HG02759 (cell line): ENCODE data around the gene C1QL1.
"Not testable (repeated sequence)": the region's sequence is repeated elsewhere in the genome, so short reads cannot be mapped to it uniquely, and the experiment has no call there.

Source experiments
- ATAC-seq: cut with Tn5 transposase; IDR thresholded peaks from one replicate; pipeline ENCODE4 v1.9.1; 2021; ENCODE audit warnings: mild to moderate bottlenecking, moderate library complexity; ENCODE audit not compliant: unreplicated experiment

C1QL1 gene

GRCh38 chr17:44965481-44966234 is 2.4 kb downstream of the C1QL1 start:
- no peak for ATAC-seq

- ATAC-seq = no peak
Measured at GRCh38 chr17:44961921-44962350, 6.2 kb downstream of the C1QL1 start.

GRCh38 chr17:44960691-44961090 is 7.4 kb downstream of the C1QL1 start:
- ATAC-seq = no peak

- no peak for ATAC-seq
Measured at GRCh38 chr17:44959821-44960531, 8.1 kb downstream of the C1QL1 start.

- ATAC-seq = no peak
Measured at GRCh38 chr17:44956998-44957981, 10.8 kb downstream of the C1QL1 start.

- ATAC-seq = no peak
Measured at GRCh38 chr17:44955674-44956425, 12.3 kb downstream of the C1QL1 start.

GRCh38 chr17:44952946-44953475 is 15.1 kb downstream of the C1QL1 start:
- no peak for ATAC-seq

GRCh38 chr17:44948315-44948795 is 19.7 kb downstream of the C1QL1 start:
- ATAC-seq = no peak

GRCh38 chr17:44947461-44948314 is 20.4 kb downstream of the C1QL1 start, which contains the start of gene KIF18B:
Gene KIF18B (minus strand): TSS chr17:44947773. CDS start chr17:44936344, 11,429 bp downstream.
- ATAC-seq = peak; percentile 94

GRCh38 chr17:44945652-44946051 is 22.5 kb downstream of the C1QL1 start:
- ATAC-seq = not testable (repeated sequence)

- no peak for ATAC-seq
Measured at GRCh38 chr17:44942456-44942855, 25.6 kb downstream of the C1QL1 start.

- ATAC-seq = no peak
Measured at GRCh38 chr17:44941712-44942331, 26.3 kb downstream of the C1QL1 start.

GRCh38 chr17:44940768-44941167 is 27.3 kb downstream of the C1QL1 start:
- ATAC-seq = no peak

GRCh38 chr17:44940317-44940716 is 27.8 kb downstream of the C1QL1 start:
- no peak for ATAC-seq

GRCh38 chr17:44935116-44935515 is 33.0 kb downstream of the C1QL1 start:
- no peak for ATAC-seq

- no peak for ATAC-seq
Measured at GRCh38 chr17:44934745-44935105, 33.4 kb downstream of the C1QL1 start.

- ATAC-seq = no peak
Measured at GRCh38 chr17:44933824-44934744, 34.0 kb downstream of the C1QL1 start.

GRCh38 chr17:44932787-44933097 is 35.4 kb downstream of the C1QL1 start:
- ATAC-seq = no peak
